Measurements from ENCODE around the gene PTK7. TPM values are rescaled to one million over a fixed set of nuclear protein-coding genes. Genes with fewer than 3 reads are reported as not detected.
"Not testable (repeated sequence)": the region's sequence is repeated elsewhere in the genome, so short reads cannot be mapped to it uniquely, and the experiment has no call there.

Gene PTK7
- total RNA-seq, 1 experiment from 2014 or later: 42.6 TPM

GRCh38 chr6:43129434-43130194, 53.5 kb downstream of the PTK7 start:
- intact Hi-C loops (cut with micrococcal nuclease): loop anchor here (1.0 kb wide), 2 partner anchors 59 to 228 kb away; no protein-coding TSS in a partner anchor

GRCh38 chr6:43130429-43130828, 54.3 kb downstream of the PTK7 start:
- peaks cover 5% of the 10 kb centered on the region for H3K36me3 Mint-ChIP-seq (ENCODE audit: insufficient read depth, unreplicated experiment)
- DNase-seq (ENCODE audit: unreplicated experiment): no peak
- POLR2A ChIA-PET: interaction anchor here (0.5 to 1.7 kb wide), 3 partner anchors 40 to 201 kb away, joined by 3 to 7 read pairs (median 4); partner anchors contain the start of genes CNPY3 and PTK7
- no TSS peak for BruUV-seq (replicated peaks)
- H3K4me3 Mint-ChIP-seq (ENCODE audit: unreplicated experiment): no peak overlapping the region
- peaks cover 23% of the 10 kb centered on the region for H3K4me1 Mint-ChIP-seq (ENCODE audit: insufficient read depth, unreplicated experiment)
- TF ChIP-seq CTCF (IDR thresholded peaks at IDR 0.05; ENCODE audit: unreplicated experiment): no peak
- H3K27ac Mint-ChIP-seq (ENCODE audit: low read depth, unreplicated experiment): peak overlapping the region; percentile 57
- CTCF ChIA-PET: interaction anchor here (0.8 to 2.0 kb wide), 6 partner anchors 33 to 70 kb away, joined by 3 to 9 read pairs (median 4); partner anchors contain the start of genes KLC4 and MRPL2
- intact Hi-C loops (cut with micrococcal nuclease): loop anchor here (1.0 kb wide), 1 partner anchor 60 kb away; no protein-coding TSS in a partner anchor
- no peaks in the 10 kb centered on the region for H3K9me3 Mint-ChIP-seq (ENCODE audit: unreplicated experiment)
- H3K27me3 Mint-ChIP-seq (ENCODE audit: insufficient read depth, unreplicated experiment): no peaks in the 10 kb centered on the region

More at GRCh38 chr6:43129434-43130194, 53.5 kb downstream of the PTK7 start:
- Mint-ChIP-seq H3K27ac (ENCODE audit: low read depth, unreplicated experiment) (peak overlapping the region; percentile 57), H3K9me3 (ENCODE audit: unreplicated experiment) (no peaks in the 10 kb centered on the region), H3K36me3 (ENCODE audit: insufficient read depth, unreplicated experiment) (peaks cover 5% of the 10 kb centered on the region), H3K27me3 (ENCODE audit: insufficient read depth, unreplicated experiment) (no peaks in the 10 kb centered on the region), H3K4me1 (ENCODE audit: insufficient read depth, unreplicated experiment) (peaks cover 24% of the 10 kb centered on the region), H3K4me3 (ENCODE audit: unreplicated experiment) (no peak overlapping the region)
- peak; percentile 65 for DNase-seq (ENCODE audit: unreplicated experiment)
- POLR2A ChIA-PET: interaction anchor here (0.6 to 1.7 kb wide), 2 partner anchors 53 to 200 kb away, joined by 4 to 7 read pairs; partner anchors contain the start of genes CNPY3 and PTK7
- peak; percentile 68 for TF ChIP-seq CTCF (IDR thresholded peaks at IDR 0.05; ENCODE audit: unreplicated experiment)
- CTCF ChIA-PET: interaction anchor here (0.6 to 2.3 kb wide), 9 partner anchors 14 to 219 kb away, joined by 3 to 18 read pairs (median 4); partner anchors contain the start of genes KLC4 and MRPL2
- BruUV-seq (replicated peaks): no TSS peak

DNA sequence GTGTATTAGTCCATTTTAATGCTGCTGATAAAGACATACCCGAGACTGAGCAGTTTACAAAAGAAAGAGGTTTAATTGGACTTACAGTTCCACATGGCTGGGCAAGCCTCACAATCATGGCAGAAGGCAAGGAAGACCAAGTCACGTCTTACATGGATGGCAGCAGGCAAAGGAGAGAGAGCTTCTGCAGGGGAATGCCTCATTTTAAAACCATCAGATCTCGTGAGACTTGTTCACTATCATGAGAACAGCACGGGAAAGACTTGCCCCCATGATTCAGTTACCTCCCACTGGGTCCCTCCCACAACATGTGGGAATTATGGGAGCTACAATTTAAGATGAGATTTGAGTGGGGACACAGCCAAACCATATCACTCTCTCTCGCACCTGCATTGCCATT, 55.3 kb downstream of the PTK7 start:
- H3K4me3 Mint-ChIP-seq (ENCODE audit: unreplicated experiment); BruUV-seq (replicated peaks); H3K9me3 Mint-ChIP-seq (ENCODE audit: unreplicated experiment); DNase-seq (ENCODE audit: unreplicated experiment); H3K36me3 Mint-ChIP-seq (ENCODE audit: insufficient read depth, unreplicated experiment); H3K27ac Mint-ChIP-seq (ENCODE audit: low read depth, unreplicated experiment); intact Hi-C loops (cut with micrococcal nuclease); H3K27me3 Mint-ChIP-seq (ENCODE audit: insufficient read depth, unreplicated experiment); POLR2A ChIA-PET: not testable (repeated sequence)
- CTCF ChIA-PET: interaction anchor here (0.9 kb wide), 1 partner anchor 13 kb away, joined by 3 read pairs; no protein-coding TSS in a partner anchor
- peaks cover 13% of the 10 kb centered on the region for H3K4me1 Mint-ChIP-seq (ENCODE audit: insufficient read depth, unreplicated experiment)

- BruUV-seq (replicated peaks): no TSS peak
- H3K4me1 Mint-ChIP-seq (ENCODE audit: insufficient read depth, unreplicated experiment): no peaks in the 10 kb centered on the region
- peaks cover 14% of the 10 kb centered on the region for H3K36me3 Mint-ChIP-seq (ENCODE audit: insufficient read depth, unreplicated experiment)
- TF ChIP-seq CTCF (IDR thresholded peaks at IDR 0.05; ENCODE audit: unreplicated experiment): no peak
- POLR2A ChIA-PET: no interaction called here
- CTCF ChIA-PET: interaction anchor here (1.2 kb wide), 1 partner anchor 236 kb away, joined by 6 read pairs; no protein-coding TSS in a partner anchor
- H3K9me3 Mint-ChIP-seq (ENCODE audit: unreplicated experiment): no peaks in the 10 kb centered on the region
- no peak for DNase-seq (ENCODE audit: unreplicated experiment)
- H3K27me3 Mint-ChIP-seq (ENCODE audit: insufficient read depth, unreplicated experiment): no peaks in the 10 kb centered on the region
- no peak overlapping the region for H3K4me3 Mint-ChIP-seq (ENCODE audit: unreplicated experiment)
- no peak overlapping the region for H3K27ac Mint-ChIP-seq (ENCODE audit: low read depth, unreplicated experiment)
- intact Hi-C loops (cut with micrococcal nuclease): no loop called here
These were observed 62.2 kb downstream of the PTK7 start for GRCh38 chr6:43138267-43138666.

- DNase-seq (ENCODE audit: unreplicated experiment); intact Hi-C loops (cut with micrococcal nuclease); H3K4me3 Mint-ChIP-seq (ENCODE audit: unreplicated experiment); H3K9me3 Mint-ChIP-seq (ENCODE audit: unreplicated experiment); H3K27me3 Mint-ChIP-seq (ENCODE audit: insufficient read depth, unreplicated experiment); BruUV-seq (replicated peaks); H3K4me1 Mint-ChIP-seq (ENCODE audit: insufficient read depth, unreplicated experiment): not testable (repeated sequence)
- peaks cover 14% of the 10 kb centered on the region for H3K36me3 Mint-ChIP-seq (ENCODE audit: insufficient read depth, unreplicated experiment)
- CTCF ChIA-PET: interaction anchor here (0.6 to 0.9 kb wide), 3 partner anchors 16 to 69 kb away, joined by 3 to 4 read pairs (median 3); no protein-coding TSS in a partner anchor
- peak overlapping the region; percentile 49 for H3K27ac Mint-ChIP-seq (ENCODE audit: low read depth, unreplicated experiment)
- POLR2A ChIA-PET: interaction anchor here (0.6 to 1.1 kb wide), 3 partner anchors 18 to 160 kb away, joined by 3 to 4 read pairs (median 4); no protein-coding TSS in a partner anchor
These were observed 63.9 kb downstream of the PTK7 start for GRCh38 chr6:43139973-43140372.
